Activated CD8-positive, alpha-beta memory T cell treated with anti-CD3 and anti-CD28 coated beads, Interleukin-2, amount 50 U/mL, for 1 hour (primary cell): Measurements from ENCODE around the gene DROSHA.

ENCODE experiments used
- DNase-seq: peaks from one replicate; pipeline ENCODE4 v3.0.0-alpha.2; 2020; ENCODE audit errors: extremely low read depth

Gene DROSHA

GRCh38 chr5:31530541-31531265 is 1.2 kb downstream of the DROSHA start:
- DNase-seq: no peak

GRCh38 chr5:31523041-31523440 is 8.9 kb downstream of the DROSHA start:
- no peak for DNase-seq

- no peak for DNase-seq
Observed at GRCh38 chr5:31516802-31517201, 15.1 kb downstream of the DROSHA start.

GRCh38 chr5:31511305-31511704 is 20.6 kb downstream of the DROSHA start:
- DNase-seq: no peak

GRCh38 chr5:31504529-31504928 is 27.4 kb downstream of the DROSHA start:
- DNase-seq: no peak

- no peak for DNase-seq
Observed at GRCh38 chr5:31502506-31502905, 29.4 kb downstream of the DROSHA start.

- no peak for DNase-seq
Observed at GRCh38 chr5:31500256-31500655, 31.6 kb downstream of the DROSHA start.

GRCh38 chr5:31496891-31497290 is 35.0 kb downstream of the DROSHA start:
- no peak for DNase-seq

- DNase-seq: no peak
Observed at GRCh38 chr5:31496301-31496700, 35.6 kb downstream of the DROSHA start.

- DNase-seq: no peak
Observed at GRCh38 chr5:31495336-31495735, 36.6 kb downstream of the DROSHA start.

- no peak for DNase-seq
Observed at GRCh38 chr5:31492869-31493268, 39.0 kb downstream of the DROSHA start.

- DNase-seq: no peak
Observed at GRCh38 chr5:31487506-31487905, 44.4 kb downstream of the DROSHA start.

GRCh38 chr5:31486441-31486840 is 45.5 kb downstream of the DROSHA start:
- DNase-seq: no peak

- no peak for DNase-seq
Observed at GRCh38 chr5:31485376-31486207, 46.3 kb downstream of the DROSHA start.

- no peak for DNase-seq
Observed at GRCh38 chr5:31481531-31482165, 50.2 kb downstream of the DROSHA start.

GRCh38 chr5:31479706-31480105 is 52.2 kb downstream of the DROSHA start:
- DNase-seq: no peak

GRCh38 chr5:31478901-31479300 is 53.0 kb downstream of the DROSHA start:
- DNase-seq: no peak

- DNase-seq: no peak
Observed at GRCh38 chr5:31477971-31478370, 53.9 kb downstream of the DROSHA start.

GRCh38 chr5:31477516-31477915 is 54.4 kb downstream of the DROSHA start:
- no peak for DNase-seq

- DNase-seq: no peak
Observed at GRCh38 chr5:31476738-31477141, 55.2 kb downstream of the DROSHA start.

- DNase-seq: no peak
Observed at GRCh38 chr5:31471916-31472315, 60.0 kb downstream of the DROSHA start.

GRCh38 chr5:31471040-31471439 is 60.9 kb downstream of the DROSHA start:
- no peak for DNase-seq

GRCh38 chr5:31470608-31471007 is 61.3 kb downstream of the DROSHA start:
- no peak for DNase-seq
